VCaP (cell line): ENCODE results near the gene MB21D2.
"Not testable (repeated sequence)": the region's sequence is repeated elsewhere in the genome, so short reads cannot be mapped to it uniquely, and the experiment has no call there.

Experiments
- H3K27ac ChIP-seq: fragments of 450-650 bp; 2 replicates; pipeline ENCODE4 v1.5.1; 2017
- CTCF ChIP-seq: fragments of 450-650 bp; conservative IDR thresholded peaks from 2 replicates; pipeline ENCODE4 v1.5.1; 2017; ENCODE audit warnings: mild to moderate bottlenecking, moderate library complexity

The MB21D2 gene

DNA sequence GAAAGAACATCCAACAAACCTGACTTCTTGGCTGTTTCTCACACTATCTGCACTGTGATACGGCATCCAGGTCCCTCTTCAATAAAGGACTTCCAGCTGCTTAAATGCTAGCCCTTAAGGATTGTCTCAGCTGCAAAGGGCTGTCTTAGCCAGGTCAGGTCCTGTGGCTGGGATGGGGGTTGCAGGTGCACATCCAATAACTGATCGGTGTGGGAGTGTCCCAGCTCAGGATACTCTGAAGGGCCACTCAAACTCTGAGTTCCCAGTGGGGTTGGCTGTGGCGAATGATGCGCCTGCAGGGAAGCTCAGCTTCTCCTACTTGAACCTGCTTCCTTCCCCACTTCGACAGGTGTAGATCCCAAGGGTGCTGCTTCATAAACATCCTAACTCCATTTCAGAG is 115.7 kb downstream of the MB21D2 start:
- H3K27ac ChIP-seq = no peak overlapping the region
- TF ChIP-seq CTCF = no peak

- no peak for TF ChIP-seq CTCF
- no peak overlapping the region for H3K27ac ChIP-seq
Observed at GRCh38 chr3:192799721-192800120, 117.9 kb downstream of the MB21D2 start.

DNA sequence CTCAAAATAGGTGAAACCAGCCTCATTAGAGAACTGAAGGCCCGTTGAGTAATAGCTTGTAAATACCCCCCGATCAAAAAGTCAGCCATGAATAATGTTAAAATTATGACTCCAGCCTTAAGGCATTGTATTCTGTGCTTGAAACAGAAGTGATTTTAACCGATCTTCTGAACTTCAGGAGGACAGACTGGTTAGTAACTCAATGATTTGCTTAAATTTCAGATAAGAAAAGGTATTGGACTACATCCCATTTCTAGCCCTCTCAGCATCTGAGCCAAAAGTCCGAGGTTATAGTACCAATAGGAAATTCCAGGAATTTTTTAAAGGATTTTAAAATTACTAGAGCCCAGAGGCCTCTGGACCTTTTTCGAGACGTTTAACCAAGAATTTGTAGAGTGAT is 122.6 kb downstream of the MB21D2 start:
- H3K27ac ChIP-seq = no peak overlapping the region
- no peak for TF ChIP-seq CTCF

GRCh38 chr3:192794216-192794615 is 123.4 kb downstream of the MB21D2 start:
- TF ChIP-seq CTCF = no peak
- no peak overlapping the region for H3K27ac ChIP-seq

- H3K27ac ChIP-seq = not testable (repeated sequence)
Observed at GRCh38 chr3:192788816-192789515, 128.7 kb downstream of the MB21D2 start.

DNA sequence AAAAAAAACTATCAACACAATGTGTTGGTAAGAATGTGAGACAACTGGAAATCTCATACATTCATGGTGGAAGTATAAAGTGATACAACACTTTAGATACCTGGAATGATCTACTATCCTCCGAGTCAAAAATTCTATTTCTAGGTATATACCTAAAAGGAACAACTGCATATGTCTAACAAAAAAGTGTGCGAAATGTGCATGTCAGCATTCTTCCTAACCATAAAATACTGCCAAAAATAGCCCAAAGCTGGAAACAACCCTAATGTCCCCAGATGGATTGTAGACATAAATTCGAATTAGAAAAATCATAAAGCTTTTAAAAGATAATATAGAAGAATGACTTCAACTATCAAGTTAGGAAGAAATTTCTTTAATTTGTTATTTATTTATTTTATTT is 139.1 kb downstream of the MB21D2 start:
- no peak overlapping the region for H3K27ac ChIP-seq
- TF ChIP-seq CTCF = no peak

GRCh38 chr3:192774341-192774740 is 143.3 kb downstream of the MB21D2 start:
- H3K27ac ChIP-seq = not testable (repeated sequence)

DNA sequence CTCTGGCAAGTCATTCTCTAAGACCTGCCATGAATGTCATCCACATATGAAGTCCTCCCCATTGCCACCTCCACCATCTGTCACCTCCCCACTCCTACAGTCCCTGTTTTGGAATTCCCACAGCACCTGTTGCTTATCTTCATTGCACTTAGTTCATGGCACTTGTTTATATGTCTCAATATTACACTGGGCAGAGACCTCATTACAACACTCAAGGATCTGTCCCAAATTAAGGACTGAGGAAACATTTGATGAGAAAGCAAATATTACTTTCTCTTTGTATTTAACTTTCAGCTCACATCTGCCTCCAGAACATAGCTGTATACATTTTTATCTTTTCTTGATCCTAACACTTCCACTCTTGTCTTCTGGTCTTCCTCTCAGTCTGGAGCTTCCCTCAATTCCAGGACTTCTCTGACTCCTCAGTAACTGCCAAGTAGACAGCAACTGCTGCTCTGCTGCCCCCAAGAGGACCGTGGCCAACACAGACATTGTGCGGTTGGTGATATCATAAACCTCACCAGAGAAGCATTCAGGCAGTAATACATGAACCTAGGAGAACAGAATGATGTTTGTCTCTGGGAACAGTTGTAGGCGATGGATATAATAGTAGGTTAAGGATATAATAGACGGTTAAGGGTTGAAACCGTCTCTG is 145.3 kb downstream of the MB21D2 start:
- no peak overlapping the region for H3K27ac ChIP-seq
- TF ChIP-seq CTCF = peak; percentile 92
